ENCODE results near the gene XCR1. TPM values are rescaled to one million over a fixed set of nuclear protein-coding genes. Genes with fewer than 3 reads are reported as not detected.
A peak's percentile ranks its signal among the peaks of the same experiment; 100 is the strongest.

Gene XCR1
- total and polyA plus RNA-seq, 11 donors: 0.03 to 0.64 (median 0.07) TPM; not detected in 6

GRCh38 chr3:45978006-45978761 lies 49.1 kb downstream of the XCR1 start:
- ATAC-seq (no peak), DNase-seq (no peak)
- Histone ChIP-seq H3K4me1 (peaks cover 0 to 51% (median 8%) of the 10 kb centered on the region in 12 donors), H3K4me3 (no peak overlapping the region), H3K27ac (peak overlapping the region in 1 of 12 donors; percentile 74), H3K27me3 (no peaks in the 10 kb centered on the region), H3K36me3 (peaks cover 0 to 100% (median 91%) of the 10 kb centered on the region in 9 donors), H3K9me3 (no peaks in the 10 kb centered on the region)
- intact Hi-C loops (cut with DNase I): no loop called here
- TF ChIP-seq CTCF (IDR thresholded peaks at IDR 0.05) (no peak), POLR2A (IDR thresholded peaks at IDR 0.05) (no peak)
- 84 to 90% (median 86%) methylated on average over 5 of the region's 5 CpGs for WGBS, 4 donors

- peak overlapping the region in 2 of 12 donors; percentile 19 to 74 for H3K27ac ChIP-seq
- peaks cover 0 to 100% (median 90%) of the 10 kb centered on the region in 9 donors for H3K36me3 ChIP-seq
- H3K4me1 ChIP-seq: peaks cover 0 to 64% (median 3%) of the 10 kb centered on the region in 12 donors
- H3K27me3 ChIP-seq: no peaks in the 10 kb centered on the region
- ATAC-seq (no peak), DNase-seq (no peak)
- no peak overlapping the region for H3K4me3 ChIP-seq
- intact Hi-C loops (cut with DNase I): no loop called here
- no peak for TF ChIP-seq POLR2A (IDR thresholded peaks at IDR 0.05)
- TF ChIP-seq CTCF (IDR thresholded peaks at IDR 0.05): no peak
- WGBS, 4 donors: 75 to 80% (median 78%) methylated on average over 6 of the region's 6 CpGs
- H3K9me3 ChIP-seq: no peaks in the 10 kb centered on the region
Measured at GRCh38 chr3:45976191-45977091, 50.8 kb downstream of the XCR1 start.

- no peak for TF ChIP-seq CTCF (IDR thresholded peaks at IDR 0.05)
- TF ChIP-seq POLR2A (IDR thresholded peaks at IDR 0.05): no peak
- no peak overlapping the region for H3K4me3 ChIP-seq
- H3K27me3 ChIP-seq: no peaks in the 10 kb centered on the region
- peak overlapping the region in 1 of 12 donors; percentile 64 for H3K27ac ChIP-seq
- peaks cover 0 to 60% (median 0%) of the 10 kb centered on the region in 12 donors for H3K4me1 ChIP-seq
- H3K36me3 ChIP-seq: peaks cover 0 to 100% (median 90%) of the 10 kb centered on the region in 9 donors
- WGBS, 4 donors: 71 to 83% (median 78%) methylated on average over 5 of the region's 5 CpGs
- ATAC-seq (no peak), DNase-seq (no peak)
- intact Hi-C loops (cut with DNase I): no loop called here
- H3K9me3 ChIP-seq: no peaks in the 10 kb centered on the region
Measured at GRCh38 chr3:45975686-45976085, 51.6 kb downstream of the XCR1 start.

- peaks cover 0 to 100% (median 92%) of the 10 kb centered on the region in 9 donors for H3K36me3 ChIP-seq
- H3K27me3 ChIP-seq: no peaks in the 10 kb centered on the region
- 68 to 91% (median 82%) methylated on average over 4 of the region's 4 CpGs for WGBS, 4 donors
- H3K4me1 ChIP-seq: peaks cover 0 to 56% (median 0%) of the 10 kb centered on the region in 12 donors
- H3K27ac ChIP-seq: peak overlapping the region in 1 of 12 donors; percentile 6
- DNase-seq (no peak), ATAC-seq (no peak)
- intact Hi-C loops (cut with DNase I): no loop called here
- no peaks in the 10 kb centered on the region for H3K9me3 ChIP-seq
- no peak overlapping the region for H3K4me3 ChIP-seq
- TF ChIP-seq POLR2A (IDR thresholded peaks at IDR 0.05) (no peak), CTCF (IDR thresholded peaks at IDR 0.05) (no peak)
Measured at GRCh38 chr3:45974686-45975085, 52.6 kb downstream of the XCR1 start.

All from heart left ventricle (tissue), 16 donors.